Stimulated activated CD4-positive, alpha-beta T cell treated with anti-CD3 and anti-CD28 coated beads, Interleukin-4, amount 100 ng/mL, for 4 hours (primary cell): ENCODE results near the gene GALNT6.

ENCODE experiments used
- DNase-seq, 2 experiments: peaks; one replicate each; pipeline ENCODE4 v3.0.0-alpha.2; 2020

GALNT6 gene

DNA sequence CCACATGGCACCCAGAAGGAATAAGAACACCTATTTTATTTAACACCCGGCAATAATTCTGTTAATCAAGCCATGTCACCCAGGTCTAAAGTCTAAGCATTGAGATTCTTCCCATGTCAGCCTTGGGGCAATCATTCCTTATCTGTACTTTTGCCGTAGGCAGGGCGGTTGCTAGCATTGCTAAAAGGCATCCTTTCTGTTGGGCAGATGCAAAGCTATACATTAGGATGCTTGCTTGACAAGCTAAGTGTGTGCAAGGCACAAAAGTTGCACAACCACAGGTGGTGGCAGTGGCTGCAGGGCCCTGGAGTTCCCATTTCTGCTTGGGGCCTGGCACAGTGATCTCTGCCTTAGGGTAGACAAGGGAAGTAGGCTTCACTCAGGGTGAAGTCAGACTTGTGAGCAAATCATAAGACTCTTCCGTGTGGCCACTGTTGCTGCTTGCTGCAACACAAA, 12.5 kb upstream of the GALNT6 start:
- no peak for DNase-seq

DNA sequence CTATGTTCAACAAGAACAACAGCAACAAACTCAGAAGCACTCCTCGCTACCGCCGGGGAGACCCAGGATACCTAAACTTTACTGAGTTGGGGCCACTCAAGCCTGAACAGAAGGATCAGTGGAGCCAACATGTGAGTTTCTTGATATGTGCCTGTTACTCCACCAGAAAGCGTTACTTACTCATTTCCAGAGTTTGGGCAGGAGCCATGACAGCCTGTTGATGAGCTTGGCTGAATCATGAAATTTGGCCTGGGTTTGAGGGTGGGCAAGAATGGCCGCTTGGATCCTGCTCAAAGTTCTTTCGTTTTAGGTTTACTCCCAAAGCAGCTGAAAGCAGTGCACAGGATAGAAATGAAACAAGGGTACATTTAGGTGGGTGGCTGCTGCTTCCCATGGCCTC, 12.0 kb upstream of the GALNT6 start:
- DNase-seq = no peak

DNA sequence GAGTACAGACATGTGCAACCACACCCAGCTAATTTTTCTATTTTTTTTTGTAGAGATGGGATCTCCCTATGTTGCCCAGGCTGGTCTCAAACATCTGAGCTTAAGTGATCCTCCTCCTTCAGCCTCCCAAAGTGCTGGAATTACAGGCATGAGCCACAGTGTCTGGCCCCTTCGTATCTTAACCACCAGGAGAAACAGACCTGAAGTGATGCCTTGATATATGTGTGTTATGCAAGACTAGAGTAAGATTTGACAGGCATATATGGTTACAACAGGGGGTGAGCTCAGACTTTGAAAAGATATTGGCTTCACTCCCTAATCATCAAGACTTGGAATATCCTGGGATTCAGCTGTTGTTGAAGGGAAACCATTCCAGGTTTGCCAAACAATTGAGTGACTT, 10.7 kb upstream of the GALNT6 start:
- DNase-seq = no peak

- DNase-seq = no peak
Measured at GRCh38 chr12:51401486-51401885, 10.3 kb upstream of the GALNT6 start.

DNA sequence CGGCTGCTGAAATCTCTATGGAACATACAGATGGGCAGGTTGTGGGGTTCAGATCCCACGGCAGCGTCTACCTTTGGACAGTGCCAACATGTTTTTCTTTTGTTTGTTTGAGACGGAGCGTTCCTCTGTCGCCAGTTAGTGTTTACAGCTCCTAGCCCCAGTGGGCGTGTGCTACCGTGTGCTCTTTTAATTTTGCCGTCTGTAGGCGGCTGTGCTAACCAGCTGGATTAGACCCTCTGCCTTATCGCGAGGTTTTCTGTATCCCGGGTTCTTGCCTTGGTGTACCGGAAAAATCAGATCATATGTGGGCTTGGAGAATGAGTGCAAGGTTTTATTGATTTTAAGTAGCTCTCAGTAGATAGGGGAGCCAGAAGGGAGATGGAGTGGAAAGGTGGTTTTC, 9.8 kb upstream of the GALNT6 start:
- DNase-seq = no peak

- DNase-seq = no peak
Measured at GRCh38 chr12:51399891-51400290, 8.7 kb upstream of the GALNT6 start.

DNA sequence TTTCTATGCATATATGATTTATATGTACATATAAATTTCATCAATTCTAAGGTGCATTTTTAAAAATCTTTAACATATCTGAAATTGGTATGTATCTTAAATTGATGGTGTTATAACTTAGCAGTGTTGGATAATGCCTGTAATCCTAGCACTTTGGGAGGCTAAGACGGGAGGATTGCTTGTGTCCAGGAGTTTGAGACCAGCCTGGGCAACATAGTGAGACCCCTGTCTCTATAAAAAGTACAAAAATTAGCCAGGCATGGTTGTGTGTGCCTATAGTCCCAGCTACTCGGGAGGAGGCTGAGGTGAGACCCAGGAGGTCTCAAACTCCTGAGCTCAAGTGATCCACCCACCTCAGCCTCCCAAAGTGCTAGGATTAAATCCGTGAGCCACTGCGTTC, 6.5 kb upstream of the GALNT6 start:
- no peak for DNase-seq

DNA sequence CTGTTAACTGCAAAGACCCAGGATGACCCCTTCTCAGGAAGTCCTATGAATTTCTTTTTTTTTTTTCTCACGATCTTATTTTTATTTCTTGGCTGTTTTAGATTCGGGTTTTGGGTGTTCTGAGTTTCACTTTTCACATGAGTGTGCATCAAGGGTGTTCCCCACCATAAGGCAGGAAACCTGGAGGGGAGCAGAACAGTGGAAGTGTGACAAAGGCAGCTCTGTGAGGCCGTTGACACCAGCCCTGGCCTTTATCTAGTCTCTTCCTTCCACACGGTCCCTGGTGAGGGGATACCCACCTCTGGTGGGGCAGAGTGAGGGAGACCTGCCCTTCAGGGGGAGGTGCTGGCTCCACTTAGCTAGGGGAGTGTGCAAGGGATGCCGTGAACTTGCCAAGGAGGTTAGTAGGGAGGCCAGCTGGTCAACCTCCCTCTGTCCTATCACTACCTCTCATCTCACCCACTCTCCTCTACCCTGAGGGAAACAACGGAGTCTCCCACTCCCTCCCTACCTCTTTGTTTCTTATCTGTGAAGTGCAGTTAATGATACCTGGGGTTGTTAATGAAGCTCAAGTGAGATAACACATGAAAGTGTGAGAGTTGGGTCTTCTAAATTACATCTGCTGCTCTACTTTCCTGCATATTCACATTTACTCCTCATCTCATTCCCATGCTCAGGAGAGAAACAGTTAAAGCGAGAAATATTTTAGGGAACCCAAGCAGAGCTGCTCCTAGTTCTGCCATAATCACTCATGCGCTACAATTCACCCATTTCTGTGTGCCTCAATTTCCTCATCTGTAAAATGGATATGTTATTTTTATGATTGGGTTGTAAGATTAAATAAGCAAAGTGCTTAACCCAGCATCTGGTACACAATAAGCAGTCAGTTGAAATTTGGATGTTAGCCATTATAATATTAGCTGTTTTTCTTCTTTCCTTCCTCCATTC, 4.4 kb upstream of the GALNT6 start:
- DNase-seq = no peak

DNA sequence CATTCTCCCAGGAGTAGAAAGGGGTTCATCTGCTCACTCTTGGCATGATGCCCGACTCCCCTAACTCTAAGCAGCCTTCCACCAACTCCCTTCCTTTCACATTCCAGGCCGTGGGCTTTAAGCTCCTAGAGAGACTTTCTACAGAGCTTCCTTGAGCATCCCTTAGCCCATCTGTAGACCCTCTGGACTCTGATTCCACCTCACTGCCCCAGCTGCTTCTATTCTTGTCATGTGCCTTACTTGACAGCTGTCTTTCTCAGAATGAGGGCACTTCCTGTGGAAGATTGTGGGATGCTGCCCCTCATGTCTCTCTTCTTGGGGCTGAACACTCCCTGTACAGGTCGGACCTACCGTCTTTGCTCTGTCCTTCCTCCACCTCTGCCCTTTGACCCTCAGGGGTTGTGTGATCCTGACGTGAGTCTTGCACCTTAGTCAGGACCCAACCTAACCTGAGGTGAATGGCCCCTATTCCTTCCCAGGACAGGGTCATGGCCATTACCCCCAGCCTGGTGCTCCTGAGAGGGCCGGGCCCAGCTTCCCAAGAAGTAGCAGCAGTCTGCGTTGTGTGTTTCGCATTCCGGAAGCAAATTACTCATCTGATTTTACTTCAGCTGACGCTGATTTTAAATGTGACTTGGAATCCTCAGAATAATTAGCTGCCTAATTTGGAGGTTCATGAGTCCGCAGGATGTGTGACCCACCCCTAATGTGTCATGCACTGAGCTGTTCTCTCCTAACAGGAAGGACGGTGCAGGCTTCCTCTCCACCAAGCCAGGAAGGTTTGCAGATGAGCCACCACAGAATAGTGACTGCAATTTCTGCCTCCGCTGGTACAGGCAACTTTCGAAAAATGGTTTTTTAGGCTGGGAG, 2.7 kb upstream of the GALNT6 start:
- peak in 1 of 2 experiments; percentile 76 for DNase-seq

GRCh38 chr12:51392556-51393237, 1.5 kb upstream of the GALNT6 start:
- DNase-seq = no peak

- no peak for DNase-seq
Measured at GRCh38 chr12:51390891-51391282, 319 bp downstream of the GALNT6 start.

DNA sequence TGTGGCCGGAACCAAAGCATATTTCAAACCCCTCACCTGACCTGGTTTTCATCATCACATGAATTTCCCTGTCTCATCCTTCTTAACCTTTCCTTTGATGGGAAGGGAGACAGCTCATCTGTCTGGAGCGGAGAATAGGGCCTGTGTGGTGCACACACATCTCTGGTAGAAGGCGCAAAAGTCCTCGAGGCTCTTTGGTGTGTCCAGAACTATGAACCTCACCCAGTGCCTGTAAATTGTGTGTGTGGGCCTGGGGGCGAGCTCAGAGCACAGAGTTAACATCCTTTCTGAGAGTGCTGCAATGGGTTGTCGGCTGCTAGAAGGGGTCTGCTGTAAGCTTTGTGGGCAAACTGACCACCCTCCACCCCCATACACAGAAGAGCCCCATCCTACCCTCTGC, 749 bp downstream of the GALNT6 start:
- DNase-seq = no peak

DNA sequence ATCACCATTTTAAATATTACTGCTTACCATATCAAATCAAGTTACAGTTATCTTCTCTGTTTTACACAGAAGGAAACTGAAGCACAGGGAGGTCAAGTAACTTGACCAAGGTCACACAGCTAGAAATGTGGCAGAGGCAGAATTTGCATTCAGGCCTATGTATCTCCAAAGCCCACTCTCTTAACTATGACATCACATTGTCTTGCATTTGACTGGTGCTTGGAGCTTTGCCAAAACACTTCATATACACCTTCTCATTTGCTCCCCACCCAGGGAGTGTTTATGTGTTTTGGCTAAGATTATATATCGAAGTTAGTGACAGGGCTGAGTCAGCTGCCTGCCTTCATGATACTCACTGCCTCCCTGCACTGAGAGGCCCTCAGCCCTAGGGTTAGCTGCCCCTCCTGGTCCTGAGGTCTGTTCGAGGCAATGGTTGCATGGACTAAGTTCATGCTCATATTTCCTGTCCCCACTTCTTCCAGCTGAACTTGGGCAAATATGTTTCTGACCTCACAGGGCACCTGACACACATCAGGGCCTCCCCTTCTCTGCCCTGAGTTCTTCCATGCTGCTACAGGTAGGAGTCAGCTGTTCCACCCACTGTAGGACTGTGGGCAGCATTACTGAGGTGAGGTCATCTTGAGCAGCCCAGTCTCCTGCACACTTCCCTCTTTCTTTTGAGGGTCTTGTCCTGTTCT, 1.8 kb downstream of the GALNT6 start:
- DNase-seq = peak in 1 of 2 experiments; percentile 14

GRCh38 chr12:51388846-51389245, 2.4 kb downstream of the GALNT6 start:
- no peak for DNase-seq

DNA sequence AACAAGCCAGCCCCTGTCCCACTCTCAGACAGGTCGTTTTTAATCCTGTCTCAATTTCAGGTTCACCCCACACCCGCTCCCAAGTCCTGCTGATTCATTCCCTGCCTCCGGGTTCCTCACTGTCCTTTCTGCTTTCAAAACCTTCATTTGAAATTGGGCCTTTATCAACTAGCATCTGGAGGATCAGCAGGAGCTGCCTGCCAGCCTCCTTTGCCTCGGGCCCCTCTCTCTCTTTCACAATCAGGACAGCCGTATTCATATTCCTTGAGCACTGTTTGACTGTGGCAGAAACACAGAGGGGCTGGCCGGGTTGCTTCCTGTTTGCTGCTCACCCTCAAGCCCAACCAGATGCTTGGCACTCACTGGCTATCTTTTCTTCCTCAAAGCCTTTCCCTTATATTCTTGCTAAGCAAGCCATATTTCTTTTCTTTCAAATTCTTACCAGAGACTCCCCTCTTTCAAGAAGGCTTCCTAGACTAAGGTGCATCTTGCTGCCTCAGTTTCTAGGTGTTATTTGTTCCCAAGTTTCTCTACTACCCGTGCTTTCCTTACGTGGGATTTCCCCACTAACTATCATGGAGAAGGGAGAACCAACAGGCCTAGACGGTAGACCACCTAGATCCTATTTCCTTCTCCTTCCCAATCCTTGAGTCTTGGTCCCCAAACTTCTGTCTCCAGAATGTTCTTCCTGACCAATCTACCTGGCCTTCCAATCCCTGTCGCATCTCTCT, 3.0 kb downstream of the GALNT6 start:
- DNase-seq = no peak

DNA sequence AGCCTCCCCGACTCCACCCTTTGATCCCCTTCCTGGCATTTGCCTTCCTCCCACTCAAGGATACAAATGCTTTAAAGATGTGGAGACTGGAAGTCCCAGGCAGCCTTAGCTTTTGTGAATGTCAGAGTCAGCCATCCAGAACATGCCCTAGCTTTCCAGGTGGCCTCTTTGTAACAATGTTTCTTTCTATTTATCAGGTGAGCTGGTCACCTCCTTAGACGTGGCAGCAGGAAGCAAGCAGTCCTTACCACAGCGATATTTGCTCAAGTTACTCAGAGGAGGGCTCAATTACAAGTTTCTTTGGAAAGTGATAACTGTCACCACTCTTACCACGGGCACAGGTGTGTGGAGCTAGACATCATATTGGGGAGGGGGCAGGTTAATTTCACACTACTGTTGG, 4.9 kb downstream of the GALNT6 start:
- no peak for DNase-seq

GRCh38 chr12:51383269-51383905, 7.8 kb downstream of the GALNT6 start:
- no peak for DNase-seq

GRCh38 chr12:51382173-51382572, 9.0 kb downstream of the GALNT6 start:
- no peak for DNase-seq

DNA sequence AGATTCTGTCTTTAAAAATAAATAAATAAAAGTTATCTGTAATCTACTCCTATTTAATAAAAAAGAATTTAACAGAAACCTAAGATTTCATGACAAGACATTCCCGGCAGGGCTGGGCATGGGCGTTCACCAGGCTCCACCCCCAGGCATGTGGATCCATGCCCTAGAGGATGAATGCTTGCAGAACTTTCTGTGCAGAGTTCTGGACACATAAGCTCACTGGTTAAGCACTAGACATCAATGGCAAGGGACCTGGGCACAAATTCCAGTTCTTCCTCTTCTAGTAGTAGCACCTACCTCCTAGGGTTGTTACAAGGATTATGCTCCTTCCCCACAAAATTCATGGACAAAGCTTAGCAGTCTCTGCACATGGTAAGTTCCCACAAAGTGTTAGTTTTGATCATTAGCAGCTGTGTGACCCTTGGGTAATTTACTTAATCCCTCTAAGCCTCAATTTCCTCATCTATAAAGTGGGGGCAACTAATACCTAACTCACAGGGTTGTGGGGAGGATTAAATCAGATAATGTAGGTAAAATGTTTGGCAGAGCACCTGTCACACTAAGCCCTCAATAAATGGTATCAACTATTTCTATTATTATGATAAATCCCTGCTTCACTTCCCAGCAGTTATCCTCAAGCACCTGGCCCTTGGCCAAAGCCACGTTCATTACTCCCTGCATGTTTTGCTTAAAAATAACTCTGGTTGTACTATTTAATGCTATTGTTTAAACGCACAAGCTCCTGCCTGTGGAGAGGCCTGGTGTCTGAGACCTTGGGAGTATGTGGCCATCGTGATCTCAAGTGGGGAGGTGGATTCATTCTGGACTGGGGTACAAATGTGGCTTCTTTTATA, 9.8 kb downstream of the GALNT6 start:
- DNase-seq = no peak

GRCh38 chr12:51379571-51379970, 11.6 kb downstream of the GALNT6 start:
- no peak for DNase-seq
